BJ (cell line): Measurements from ENCODE around the gene PFAS. TPM values are rescaled to one million over a fixed set of nuclear protein-coding genes. Genes with fewer than 3 reads are reported as not detected.

Experiments
- CTCF ChIA-PET: fragments of 350-600 bp; formaldehyde crosslinking; extraction: SDS; loops from one replicate; lab custom pipeline; 2021; ENCODE audit warnings: antibody characterized with exemption, inconsistent platforms; lab: Yijun Ruan, JAX
- POLR2A ChIA-PET: fragments of 300-600 bp; sonication (Branson Sonifier 250); formaldehyde crosslinking; extraction: SDS; loops from one replicate; lab custom pipeline; 2021; ENCODE audit warnings: antibody characterized with exemption; lab: Charles Lee
- DNase-seq: peaks from one replicate; pipeline ENCODE4 v3.0.0-alpha.2; 2011; ENCODE audit warnings: low read depth
- H3K27me3 ChIP-seq: 2 replicates; pipeline ENCODE4 v1.6.0; 2011; ENCODE audit warnings: low read length; ENCODE audit not compliant: control insufficient read depth, insufficient read depth
- H3K36me3 ChIP-seq: 2 replicates; pipeline ENCODE4 v1.5.1; 2011; ENCODE audit warnings: low read length; ENCODE audit not compliant: control insufficient read depth, insufficient read depth
- H3K4me3 ChIP-seq: 2 replicates; pipeline ENCODE4 v1.5.1; 2011; ENCODE audit warnings: low read depth, mild to moderate bottlenecking, control low read depth, low read length
- polyA plus RNA-seq: library from polyadenylated mRNA; depleted of rRNA; stranded (reverse); fragments of >200 nt; gene quantifications from 2 replicates; pipeline ENCODE4 v1.2.3, GENCODE V29; 2011
- TF ChIP-seq, protein P1 (sequence below): IDR thresholded peaks from 2 replicates; pipeline ENCODE4 v1.5.1; 2011; ENCODE audit warnings: low read depth, mild to moderate bottlenecking, control low read depth, inconsistent platforms, low read length, moderate library complexity; ENCODE audit not compliant: insufficient read depth

The PFAS gene
- polyA plus RNA-seq, 1 experiment: 15.6 TPM

DNA sequence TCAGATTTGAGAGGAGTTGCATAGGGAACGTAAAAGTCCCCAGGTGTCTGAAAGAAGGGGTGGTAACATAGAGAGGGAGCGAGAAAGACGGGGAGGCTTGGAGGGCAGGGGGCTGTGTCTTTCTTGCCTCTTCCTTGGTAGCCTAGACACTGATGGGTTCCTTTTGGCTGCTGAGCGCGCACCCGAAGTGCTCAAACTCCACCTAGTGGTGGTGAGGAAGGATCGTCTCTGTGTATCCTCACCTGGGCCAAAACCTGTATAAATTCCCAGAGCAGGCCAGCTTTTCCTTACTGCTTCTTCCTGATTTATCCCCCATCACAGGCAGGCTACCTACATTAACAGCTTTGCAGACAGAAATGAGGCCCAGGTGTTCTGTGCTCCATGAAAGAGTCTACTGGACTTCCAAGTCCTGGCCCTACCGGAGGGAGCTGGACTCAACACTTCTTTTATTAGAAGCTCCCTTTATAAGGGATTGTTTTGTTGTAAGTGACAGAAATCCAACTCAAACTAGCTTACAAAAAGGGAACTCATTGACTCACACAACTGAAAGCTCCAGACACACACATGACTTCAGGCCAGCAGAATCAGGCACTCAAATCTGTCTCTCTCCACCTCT, 51.6 kb downstream of the PFAS start:
- POLR2A ChIA-PET: no interaction called here
- Histone ChIP-seq H3K36me3 (no peaks in the 10 kb centered on the region), H3K4me3 (no peak overlapping the region), H3K27me3 (no peaks in the 10 kb centered on the region)
- CTCF ChIA-PET: interaction anchor here (0.6 to 2.3 kb wide), 29 partner anchors 10 to 240 kb away, joined by 3 to 14 read pairs (median 4); partner anchors contain the start of genes HES7, KRABD2 and RANGRF
- DNase-seq: no peak
- TF ChIP-seq, protein P1, sequence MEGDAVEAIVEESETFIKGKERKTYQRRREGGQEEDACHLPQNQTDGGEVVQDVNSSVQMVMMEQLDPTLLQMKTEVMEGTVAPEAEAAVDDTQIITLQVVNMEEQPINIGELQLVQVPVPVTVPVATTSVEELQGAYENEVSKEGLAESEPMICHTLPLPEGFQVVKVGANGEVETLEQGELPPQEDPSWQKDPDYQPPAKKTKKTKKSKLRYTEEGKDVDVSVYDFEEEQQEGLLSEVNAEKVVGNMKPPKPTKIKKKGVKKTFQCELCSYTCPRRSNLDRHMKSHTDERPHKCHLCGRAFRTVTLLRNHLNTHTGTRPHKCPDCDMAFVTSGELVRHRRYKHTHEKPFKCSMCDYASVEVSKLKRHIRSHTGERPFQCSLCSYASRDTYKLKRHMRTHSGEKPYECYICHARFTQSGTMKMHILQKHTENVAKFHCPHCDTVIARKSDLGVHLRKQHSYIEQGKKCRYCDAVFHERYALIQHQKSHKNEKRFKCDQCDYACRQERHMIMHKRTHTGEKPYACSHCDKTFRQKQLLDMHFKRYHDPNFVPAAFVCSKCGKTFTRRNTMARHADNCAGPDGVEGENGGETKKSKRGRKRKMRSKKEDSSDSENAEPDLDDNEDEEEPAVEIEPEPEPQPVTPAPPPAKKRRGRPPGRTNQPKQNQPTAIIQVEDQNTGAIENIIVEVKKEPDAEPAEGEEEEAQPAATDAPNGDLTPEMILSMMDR: peak; percentile 85

DNA sequence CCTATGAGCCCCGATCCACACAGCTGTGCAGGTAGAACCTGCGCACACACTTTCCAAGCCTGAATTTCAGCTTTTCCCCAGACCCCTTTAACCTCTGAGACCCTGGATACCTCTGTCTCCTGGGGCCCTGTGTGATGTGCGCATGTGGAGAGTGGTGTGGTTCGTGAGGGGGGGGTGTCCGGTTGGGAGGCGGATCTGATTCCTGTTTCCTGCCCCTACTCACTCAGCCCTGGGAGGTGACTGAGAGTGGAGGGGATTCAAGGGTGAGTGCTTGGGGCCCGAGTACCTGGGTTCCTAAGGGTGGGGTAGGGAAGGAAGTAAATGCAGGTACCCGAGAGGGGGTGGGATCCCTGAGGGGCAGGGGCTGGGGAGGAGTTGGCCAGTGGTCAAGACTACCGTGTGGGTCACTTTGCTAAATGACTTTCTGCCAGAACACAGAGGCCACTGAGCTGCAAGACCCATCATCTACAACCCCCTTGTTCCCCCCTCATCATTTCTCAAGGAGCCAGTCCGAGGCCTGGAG, 61.6 kb downstream of the PFAS start:
- TF ChIP-seq, protein P1: no peak
- no peaks in the 10 kb centered on the region for H3K36me3 ChIP-seq
- no peak overlapping the region for H3K4me3 ChIP-seq
- DNase-seq: no peak
- H3K27me3 ChIP-seq: peaks cover 33% of the 10 kb centered on the region
- ChIA-PET POLR2A (no interaction called here), CTCF (interaction anchor here (1.0 kb wide), 1 partner anchor 35 kb away, joined by 4 read pairs; no protein-coding TSS in a partner anchor)

DNA sequence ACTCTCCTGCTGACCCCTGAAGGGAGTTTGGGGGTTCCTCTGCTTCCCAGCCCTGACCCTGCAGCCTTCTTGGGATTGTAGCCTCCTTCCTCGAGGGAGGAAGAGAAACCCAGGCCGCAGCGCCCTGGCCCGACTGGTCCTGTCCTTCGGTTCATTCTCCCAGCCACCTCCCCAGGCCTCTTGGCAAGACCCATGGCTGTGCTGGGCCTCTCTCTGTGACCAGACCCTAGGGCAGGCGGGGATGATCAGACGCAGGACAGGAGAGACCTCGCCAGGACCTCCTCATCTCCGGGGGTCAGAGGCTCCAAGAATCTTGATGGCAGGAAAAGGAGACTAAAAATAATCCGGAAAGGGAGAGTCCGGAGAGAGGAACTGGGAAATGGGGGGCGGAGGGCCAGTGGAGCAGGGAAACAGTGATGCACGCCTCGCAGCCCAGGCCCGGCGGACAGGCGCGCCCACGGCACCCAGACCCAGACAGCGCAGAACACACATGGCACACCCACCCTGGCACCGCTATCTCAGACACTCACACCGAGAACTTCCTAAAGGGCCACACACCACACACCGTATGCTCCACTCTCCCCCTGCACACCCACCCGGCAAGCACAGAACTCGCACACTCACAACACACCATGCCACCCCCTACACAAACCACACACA, 62.2 kb downstream of the PFAS start:
- no peak overlapping the region for H3K4me3 ChIP-seq
- no peaks in the 10 kb centered on the region for H3K36me3 ChIP-seq
- peaks cover 38% of the 10 kb centered on the region for H3K27me3 ChIP-seq
- CTCF ChIA-PET: interaction anchor here (1.0 kb wide), 1 partner anchor 35 kb away, joined by 4 read pairs; no protein-coding TSS in a partner anchor
- DNase-seq: no peak
- TF ChIP-seq, protein P1: no peak
- POLR2A ChIA-PET: no interaction called here

DNA sequence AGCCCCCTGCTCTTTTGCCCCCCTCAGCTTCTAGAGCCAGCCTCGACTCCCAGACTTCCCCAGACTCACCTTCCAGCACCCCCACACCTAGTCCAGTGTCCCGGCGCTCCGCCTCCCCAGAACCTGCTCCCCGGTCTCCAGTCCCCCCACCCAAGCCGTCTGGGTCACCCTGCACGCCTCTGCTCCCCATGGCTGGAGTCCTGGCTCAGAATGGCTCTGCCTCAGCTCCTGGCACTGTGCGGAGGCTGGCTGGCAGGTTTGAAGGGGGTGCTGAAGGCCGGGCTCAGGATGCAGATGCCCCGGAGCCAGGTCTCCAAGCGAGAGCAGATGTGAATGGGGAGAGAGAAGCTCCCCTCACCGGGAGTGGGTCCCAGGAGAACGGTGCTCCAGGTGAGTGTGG, 63.2 kb downstream of the PFAS start:
- DNase-seq: no peak
- Histone ChIP-seq H3K27me3 (peaks cover 41% of the 10 kb centered on the region), H3K36me3 (no peaks in the 10 kb centered on the region), H3K4me3 (no peak overlapping the region)
- TF ChIP-seq, protein P1: no peak
- ChIA-PET POLR2A (no interaction called here), CTCF (no interaction called here)
